HG02981 (cell line): ENCODE data around the gene SCPEP1.
"Not testable (repeated sequence)": the region's sequence is repeated elsewhere in the genome, so short reads cannot be mapped to it uniquely, and the experiment has no call there.

Experiments used
- ATAC-seq: cut with Tn5 transposase; IDR thresholded peaks from one replicate; pipeline ENCODE4 v1.9.1; 2021; ENCODE audit warnings: mild to moderate bottlenecking, moderate library complexity; ENCODE audit not compliant: unreplicated experiment

SCPEP1 gene

GRCh38 chr17:56965241-56965640, 12.7 kb upstream of the SCPEP1 start:
- not testable (repeated sequence) for ATAC-seq

- ATAC-seq = not testable (repeated sequence)
Observed at GRCh38 chr17:56965681-56966080, 12.2 kb upstream of the SCPEP1 start.

GRCh38 chr17:56966338-56966737, 11.6 kb upstream of the SCPEP1 start:
- ATAC-seq = no peak

GRCh38 chr17:56970974-56971373, 7.0 kb upstream of the SCPEP1 start:
- ATAC-seq = no peak

- ATAC-seq = no peak
Observed at GRCh38 chr17:56972111-56972730, 5.7 kb upstream of the SCPEP1 start.

- ATAC-seq = no peak
Observed at GRCh38 chr17:56973520-56973919, 4.4 kb upstream of the SCPEP1 start.

GRCh38 chr17:56974055-56974454, 3.9 kb upstream of the SCPEP1 start:
- no peak for ATAC-seq

- ATAC-seq = no peak
Observed at GRCh38 chr17:56975656-56976055, 2.3 kb upstream of the SCPEP1 start.

GRCh38 chr17:56976941-56977608, 856 bp upstream of the SCPEP1 start:
- ATAC-seq = no peak

- peak; percentile 23 for ATAC-seq
Observed at GRCh38 chr17:56978441-56979090, 635 bp downstream of the SCPEP1 start.

GRCh38 chr17:56979091-56979480, 1.2 kb downstream of the SCPEP1 start:
- no peak for ATAC-seq

GRCh38 chr17:56980526-56980925, 2.6 kb downstream of the SCPEP1 start:
- not testable (repeated sequence) for ATAC-seq

- no peak for ATAC-seq
Observed at GRCh38 chr17:56982312-56982711, 4.4 kb downstream of the SCPEP1 start.

GRCh38 chr17:56983366-56983765, 5.4 kb downstream of the SCPEP1 start:
- no peak for ATAC-seq

- ATAC-seq = no peak
Observed at GRCh38 chr17:56985371-56986162, 7.6 kb downstream of the SCPEP1 start.

- ATAC-seq = no peak
Observed at GRCh38 chr17:56987283-56987834, 9.4 kb downstream of the SCPEP1 start.

- no peak for ATAC-seq
Observed at GRCh38 chr17:56988901-56989572, 11.1 kb downstream of the SCPEP1 start.

- no peak for ATAC-seq
Observed at GRCh38 chr17:56992364-56992763, 14.4 kb downstream of the SCPEP1 start.

GRCh38 chr17:56994009-56994792, 16.3 kb downstream of the SCPEP1 start:
- ATAC-seq = no peak

- no peak for ATAC-seq
Observed at GRCh38 chr17:56995766-56996165, 17.8 kb downstream of the SCPEP1 start.
